ENCODE measurements around the gene MYO10.

MYO10 gene

GRCh38 chr5:16889972-16890519 is 46.0 kb downstream of the MYO10 start:
- peaks cover 42 to 44% of the 10 kb centered on the region in 2 donors for H3K4me1 ChIP-seq (ENCODE audit: control insufficient read depth in 1 of 2, insufficient read depth in 2 of 2, low read length in 2 of 2)
- H3K36me3 ChIP-seq (ENCODE audit: control insufficient read depth in 1 of 2, insufficient read depth in 2 of 2, low read length in 2 of 2) = no peaks in the 10 kb centered on the region
- H3K27ac ChIP-seq (ENCODE audit: low read depth, low read length) = no peak overlapping the region
- no peak overlapping the region for H3K4me3 ChIP-seq (ENCODE audit: low read depth in 1 of 2, low read length in 2 of 2)
- no peaks in the 10 kb centered on the region for H3K27me3 ChIP-seq (ENCODE audit: control insufficient read depth in 1 of 2, insufficient read depth in 2 of 2, low read length in 2 of 2)
- no peak overlapping the region for H3K9ac ChIP-seq (ENCODE audit: low read depth in 1 of 2, low read length in 2 of 2)
- no peaks in the 10 kb centered on the region for H3K9me3 ChIP-seq (ENCODE audit: control insufficient read depth in 1 of 2, low read length in 2 of 2)

- peaks cover 42 to 45% of the 10 kb centered on the region in 2 donors for H3K4me1 ChIP-seq (ENCODE audit: control insufficient read depth in 1 of 2, insufficient read depth in 2 of 2, low read length in 2 of 2)
- no peak overlapping the region for H3K4me3 ChIP-seq (ENCODE audit: low read depth in 1 of 2, low read length in 2 of 2)
- H3K9me3 ChIP-seq (ENCODE audit: control insufficient read depth in 1 of 2, low read length in 2 of 2) = no peaks in the 10 kb centered on the region
- no peak overlapping the region for H3K9ac ChIP-seq (ENCODE audit: low read depth in 1 of 2, low read length in 2 of 2)
- H3K27ac ChIP-seq (ENCODE audit: low read depth, low read length) = no peak overlapping the region
- H3K27me3 ChIP-seq (ENCODE audit: control insufficient read depth in 1 of 2, insufficient read depth in 2 of 2, low read length in 2 of 2) = no peaks in the 10 kb centered on the region
- no peaks in the 10 kb centered on the region for H3K36me3 ChIP-seq (ENCODE audit: control insufficient read depth in 1 of 2, insufficient read depth in 2 of 2, low read length in 2 of 2)
Observed at GRCh38 chr5:16889203-16889971, 46.7 kb downstream of the MYO10 start.

- Histone ChIP-seq H3K27ac (ENCODE audit: low read depth, low read length) (no peak overlapping the region), H3K27me3 (ENCODE audit: control insufficient read depth in 1 of 2, insufficient read depth in 2 of 2, low read length in 2 of 2) (no peaks in the 10 kb centered on the region), H3K9me3 (ENCODE audit: control insufficient read depth in 1 of 2, low read length in 2 of 2) (no peaks in the 10 kb centered on the region), H3K4me1 (ENCODE audit: control insufficient read depth in 1 of 2, insufficient read depth in 2 of 2, low read length in 2 of 2) (peaks cover 36 to 40% of the 10 kb centered on the region in 2 donors), H3K4me3 (ENCODE audit: low read depth in 1 of 2, low read length in 2 of 2) (no peak overlapping the region), H3K9ac (ENCODE audit: low read depth in 1 of 2, low read length in 2 of 2) (no peak overlapping the region), H3K36me3 (ENCODE audit: control insufficient read depth in 1 of 2, insufficient read depth in 2 of 2, low read length in 2 of 2) (no peaks in the 10 kb centered on the region)
Observed at GRCh38 chr5:16888694-16889124, 47.4 kb downstream of the MYO10 start.

GRCh38 chr5:16886793-16887345 is 49.2 kb downstream of the MYO10 start:
- H3K4me3 ChIP-seq (ENCODE audit: low read depth in 1 of 2, low read length in 2 of 2) = no peak overlapping the region
- H3K27ac ChIP-seq (ENCODE audit: low read depth, low read length) = no peak overlapping the region
- H3K36me3 ChIP-seq (ENCODE audit: control insufficient read depth in 1 of 2, insufficient read depth in 2 of 2, low read length in 2 of 2) = no peaks in the 10 kb centered on the region
- H3K9me3 ChIP-seq (ENCODE audit: control insufficient read depth in 1 of 2, low read length in 2 of 2) = no peaks in the 10 kb centered on the region
- no peaks in the 10 kb centered on the region for H3K27me3 ChIP-seq (ENCODE audit: control insufficient read depth in 1 of 2, insufficient read depth in 2 of 2, low read length in 2 of 2)
- H3K4me1 ChIP-seq (ENCODE audit: control insufficient read depth in 1 of 2, insufficient read depth in 2 of 2, low read length in 2 of 2) = peaks cover 32 to 44% of the 10 kb centered on the region in 2 donors
- H3K9ac ChIP-seq (ENCODE audit: low read depth in 1 of 2, low read length in 2 of 2) = no peak overlapping the region

GRCh38 chr5:16886366-16886736 is 49.7 kb downstream of the MYO10 start:
- Histone ChIP-seq H3K27me3 (ENCODE audit: control insufficient read depth in 1 of 2, insufficient read depth in 2 of 2, low read length in 2 of 2) (no peaks in the 10 kb centered on the region), H3K9me3 (ENCODE audit: control insufficient read depth in 1 of 2, low read length in 2 of 2) (no peaks in the 10 kb centered on the region), H3K9ac (ENCODE audit: low read depth in 1 of 2, low read length in 2 of 2) (no peak overlapping the region), H3K4me1 (ENCODE audit: control insufficient read depth in 1 of 2, insufficient read depth in 2 of 2, low read length in 2 of 2) (peaks cover 36 to 45% of the 10 kb centered on the region in 2 donors), H3K27ac (ENCODE audit: low read depth, low read length) (no peak overlapping the region), H3K4me3 (ENCODE audit: low read depth in 1 of 2, low read length in 2 of 2) (no peak overlapping the region), H3K36me3 (ENCODE audit: control insufficient read depth in 1 of 2, insufficient read depth in 2 of 2, low read length in 2 of 2) (no peaks in the 10 kb centered on the region)

- Histone ChIP-seq H3K4me3 (ENCODE audit: low read depth in 1 of 2, low read length in 2 of 2) (no peak overlapping the region), H3K36me3 (ENCODE audit: control insufficient read depth in 1 of 2, insufficient read depth in 2 of 2, low read length in 2 of 2) (no peaks in the 10 kb centered on the region), H3K9ac (ENCODE audit: low read depth in 1 of 2, low read length in 2 of 2) (no peak overlapping the region), H3K27me3 (ENCODE audit: control insufficient read depth in 1 of 2, insufficient read depth in 2 of 2, low read length in 2 of 2) (no peaks in the 10 kb centered on the region), H3K9me3 (ENCODE audit: control insufficient read depth in 1 of 2, low read length in 2 of 2) (no peaks in the 10 kb centered on the region), H3K4me1 (ENCODE audit: control insufficient read depth in 1 of 2, insufficient read depth in 2 of 2, low read length in 2 of 2) (peaks cover 40 to 46% of the 10 kb centered on the region in 2 donors), H3K27ac (ENCODE audit: low read depth, low read length) (no peak overlapping the region)
Observed at GRCh38 chr5:16885635-16886365, 50.3 kb downstream of the MYO10 start.

GRCh38 chr5:16884595-16884994 is 51.5 kb downstream of the MYO10 start:
- peak overlapping the region in 1 of 2 donors; percentile 31 for H3K9ac ChIP-seq (ENCODE audit: low read depth in 1 of 2, low read length in 2 of 2)
- no peak overlapping the region for H3K27ac ChIP-seq (ENCODE audit: low read depth, low read length)
- H3K9me3 ChIP-seq (ENCODE audit: control insufficient read depth in 1 of 2, low read length in 2 of 2) = no peaks in the 10 kb centered on the region
- H3K4me1 ChIP-seq (ENCODE audit: control insufficient read depth in 1 of 2, insufficient read depth in 2 of 2, low read length in 2 of 2) = peaks cover 38 to 49% of the 10 kb centered on the region in 2 donors
- H3K4me3 ChIP-seq (ENCODE audit: low read depth in 1 of 2, low read length in 2 of 2) = no peak overlapping the region
- no peaks in the 10 kb centered on the region for H3K27me3 ChIP-seq (ENCODE audit: control insufficient read depth in 1 of 2, insufficient read depth in 2 of 2, low read length in 2 of 2)
- H3K36me3 ChIP-seq (ENCODE audit: control insufficient read depth in 1 of 2, insufficient read depth in 2 of 2, low read length in 2 of 2) = no peaks in the 10 kb centered on the region

- Histone ChIP-seq H3K9ac (ENCODE audit: low read depth in 1 of 2, low read length in 2 of 2) (no peak overlapping the region), H3K4me3 (ENCODE audit: low read depth in 1 of 2, low read length in 2 of 2) (no peak overlapping the region), H3K27me3 (ENCODE audit: control insufficient read depth in 1 of 2, insufficient read depth in 2 of 2, low read length in 2 of 2) (no peaks in the 10 kb centered on the region), H3K27ac (ENCODE audit: low read depth, low read length) (no peak overlapping the region), H3K4me1 (ENCODE audit: control insufficient read depth in 1 of 2, insufficient read depth in 2 of 2, low read length in 2 of 2) (peaks cover 39 to 53% of the 10 kb centered on the region in 2 donors), H3K36me3 (ENCODE audit: control insufficient read depth in 1 of 2, insufficient read depth in 2 of 2, low read length in 2 of 2) (no peaks in the 10 kb centered on the region), H3K9me3 (ENCODE audit: control insufficient read depth in 1 of 2, low read length in 2 of 2) (no peaks in the 10 kb centered on the region)
Observed at GRCh38 chr5:16883806-16884205, 52.3 kb downstream of the MYO10 start.

GRCh38 chr5:16883176-16883575 is 52.9 kb downstream of the MYO10 start:
- Histone ChIP-seq H3K4me1 (ENCODE audit: control insufficient read depth in 1 of 2, insufficient read depth in 2 of 2, low read length in 2 of 2) (peaks cover 38 to 53% of the 10 kb centered on the region in 2 donors), H3K9ac (ENCODE audit: low read depth in 1 of 2, low read length in 2 of 2) (no peak overlapping the region), H3K27ac (ENCODE audit: low read depth, low read length) (no peak overlapping the region), H3K9me3 (ENCODE audit: control insufficient read depth in 1 of 2, low read length in 2 of 2) (no peaks in the 10 kb centered on the region), H3K36me3 (ENCODE audit: control insufficient read depth in 1 of 2, insufficient read depth in 2 of 2, low read length in 2 of 2) (no peaks in the 10 kb centered on the region), H3K4me3 (ENCODE audit: low read depth in 1 of 2, low read length in 2 of 2) (no peak overlapping the region), H3K27me3 (ENCODE audit: control insufficient read depth in 1 of 2, insufficient read depth in 2 of 2, low read length in 2 of 2) (no peaks in the 10 kb centered on the region)

- H3K27me3 ChIP-seq (ENCODE audit: control insufficient read depth in 1 of 2, insufficient read depth in 2 of 2, low read length in 2 of 2) = no peaks in the 10 kb centered on the region
- peak overlapping the region; percentile 13 to 15 for H3K4me3 ChIP-seq (ENCODE audit: low read depth in 1 of 2, low read length in 2 of 2)
- H3K27ac ChIP-seq (ENCODE audit: low read depth, low read length) = no peak overlapping the region
- peaks cover 0 to 5% of the 10 kb centered on the region in 2 donors for H3K36me3 ChIP-seq (ENCODE audit: control insufficient read depth in 1 of 2, insufficient read depth in 2 of 2, low read length in 2 of 2)
- H3K9ac ChIP-seq (ENCODE audit: low read depth in 1 of 2, low read length in 2 of 2) = no peak overlapping the region
- H3K4me1 ChIP-seq (ENCODE audit: control insufficient read depth in 1 of 2, insufficient read depth in 2 of 2, low read length in 2 of 2) = peaks cover 48 to 58% of the 10 kb centered on the region in 2 donors
- no peaks in the 10 kb centered on the region for H3K9me3 ChIP-seq (ENCODE audit: control insufficient read depth in 1 of 2, low read length in 2 of 2)
Observed at GRCh38 chr5:16881251-16881650, 54.8 kb downstream of the MYO10 start.
